NCI-H2107 (cell line): Measurements from ENCODE around the gene GABRP.
"Not testable (repeated sequence)": the region's sequence is repeated elsewhere in the genome, so short reads cannot be mapped to it uniquely, and the experiment has no call there.

Experiments
- DNase-seq: peaks from one replicate; lab custom pipeline; 2025; lab: John Stamatoyannopoulos, UW

GABRP gene

GRCh38 chr5:170792878-170793277 lies 9.4 kb downstream of the GABRP start:
- DNase-seq = no peak

- no peak for DNase-seq
These were observed 11.6 kb downstream of the GABRP start for GRCh38 chr5:170795154-170795553.

- peak; percentile 13 for DNase-seq
These were observed 22.1 kb downstream of the GABRP start for GRCh38 chr5:170805666-170806065.

- DNase-seq = peak; percentile 14
These were observed 26.0 kb downstream of the GABRP start for GRCh38 chr5:170809551-170809950.

GRCh38 chr5:170811719-170812118 lies 28.2 kb downstream of the GABRP start:
- no peak for DNase-seq

- no peak for DNase-seq
These were observed 29.7 kb downstream of the GABRP start for GRCh38 chr5:170813231-170813630.

GRCh38 chr5:170817195-170817594 lies 33.7 kb downstream of the GABRP start:
- no peak for DNase-seq

GRCh38 chr5:170818232-170818631 lies 34.7 kb downstream of the GABRP start:
- no peak for DNase-seq

GRCh38 chr5:170819824-170820223 lies 36.3 kb downstream of the GABRP start:
- DNase-seq = no peak

GRCh38 chr5:170821257-170821800 lies 37.8 kb downstream of the GABRP start:
- no peak for DNase-seq

GRCh38 chr5:170826117-170826516 lies 42.6 kb downstream of the GABRP start:
- no peak for DNase-seq

- no peak for DNase-seq
These were observed 48.7 kb downstream of the GABRP start for GRCh38 chr5:170832241-170832640.

GRCh38 chr5:170833981-170834380 lies 50.5 kb downstream of the GABRP start:
- not testable (repeated sequence) for DNase-seq

GRCh38 chr5:170836226-170836625 lies 52.7 kb downstream of the GABRP start:
- no peak for DNase-seq

GRCh38 chr5:170843870-170844269 lies 60.3 kb downstream of the GABRP start:
- DNase-seq = no peak

GRCh38 chr5:170844651-170845050 lies 61.1 kb downstream of the GABRP start:
- no peak for DNase-seq

- DNase-seq = no peak
These were observed 62.9 kb downstream of the GABRP start for GRCh38 chr5:170846416-170846815.

- DNase-seq = no peak
These were observed 63.3 kb downstream of the GABRP start for GRCh38 chr5:170846846-170847245.

GRCh38 chr5:170848033-170848432 lies 64.5 kb downstream of the GABRP start:
- DNase-seq = no peak

GRCh38 chr5:170849374-170849773 lies 65.8 kb downstream of the GABRP start:
- DNase-seq = no peak

- DNase-seq = no peak
These were observed 71.0 kb downstream of the GABRP start for GRCh38 chr5:170854566-170854965.

GRCh38 chr5:170857066-170857465 lies 73.5 kb downstream of the GABRP start:
- no peak for DNase-seq

- no peak for DNase-seq
These were observed 76.9 kb downstream of the GABRP start for GRCh38 chr5:170860415-170860814.

GRCh38 chr5:170860818-170861666 lies 77.5 kb downstream of the GABRP start:
- DNase-seq = no peak
